AG04450 (cell line): Measurements from ENCODE around the gene ABR. TPM values are rescaled to one million over a fixed set of nuclear protein-coding genes. Genes with fewer than 3 reads are reported as not detected.

Source experiments
- CTCF ChIA-PET: fragments of 300-600, 350-600 bp; formaldehyde crosslinking; extraction: SDS; loops from one replicate; lab custom pipeline; 2022; ENCODE audit warnings: antibody characterized with exemption, inconsistent platforms; lab: Charles Lee
- POLR2A ChIA-PET: fragments of 350-600 bp; formaldehyde crosslinking; extraction: SDS; loops from one replicate; lab custom pipeline; 2021; ENCODE audit warnings: antibody characterized with exemption, inconsistent platforms; lab: Yijun Ruan, JAX
- DNase-seq: peaks from one replicate; pipeline ENCODE4 v3.0.0-alpha.2; 2011; ENCODE audit warnings: low read depth, low spot score
- H3K27ac ChIP-seq: one replicate; pipeline ENCODE4 v1.5.1; 2012; ENCODE audit warnings: low read depth, low read length, control low read depth
- H3K27me3 ChIP-seq: one replicate; pipeline ENCODE4 v1.6.0; 2012; ENCODE audit warnings: low read length; ENCODE audit not compliant: control insufficient read depth, insufficient read depth
- H3K4me3 ChIP-seq: 2 replicates; pipeline ENCODE4 v1.5.1; 2011; ENCODE audit warnings: mild to moderate bottlenecking, low read depth, low read length, control low read depth
- H3K9me3 ChIP-seq: 2 replicates; pipeline ENCODE4 v1.5.1; 2012; ENCODE audit warnings: low read length; ENCODE audit not compliant: control insufficient read depth, insufficient read depth
- CTCF ChIP-seq: IDR thresholded peaks from 2 replicates; pipeline ENCODE4 v1.5.1; 2011; ENCODE audit warnings: low read depth, low read length, control low read depth, inconsistent platforms
- polyA plus RNA-seq: library from polyadenylated mRNA; depleted of rRNA; stranded (reverse); fragments of >200 nt; gene quantifications from 2 replicates; pipeline ENCODE4 v1.2.3, GENCODE V29; 2011

Gene ABR
- polyA plus RNA-seq, 1 experiment, result 64.3 TPM

- CTCF ChIA-PET, result interaction anchor here (0.5 to 2.2 kb wide), 3 partner anchors 10 to 55 kb away, joined by 3 to 10 read pairs (median 6); no protein-coding TSS in a partner anchor
- Histone ChIP-seq H3K27ac (no peak overlapping the region), H3K4me3 (no peak overlapping the region), H3K27me3 (no peaks in the 10 kb centered on the region), H3K9me3 (no peaks in the 10 kb centered on the region)
- POLR2A ChIA-PET, result no interaction called here
- no peak for TF ChIP-seq CTCF
- no peak for DNase-seq
Observed at GRCh38 chr17:1177016-1177700, 2.6 kb downstream of the ABR start.

DNA sequence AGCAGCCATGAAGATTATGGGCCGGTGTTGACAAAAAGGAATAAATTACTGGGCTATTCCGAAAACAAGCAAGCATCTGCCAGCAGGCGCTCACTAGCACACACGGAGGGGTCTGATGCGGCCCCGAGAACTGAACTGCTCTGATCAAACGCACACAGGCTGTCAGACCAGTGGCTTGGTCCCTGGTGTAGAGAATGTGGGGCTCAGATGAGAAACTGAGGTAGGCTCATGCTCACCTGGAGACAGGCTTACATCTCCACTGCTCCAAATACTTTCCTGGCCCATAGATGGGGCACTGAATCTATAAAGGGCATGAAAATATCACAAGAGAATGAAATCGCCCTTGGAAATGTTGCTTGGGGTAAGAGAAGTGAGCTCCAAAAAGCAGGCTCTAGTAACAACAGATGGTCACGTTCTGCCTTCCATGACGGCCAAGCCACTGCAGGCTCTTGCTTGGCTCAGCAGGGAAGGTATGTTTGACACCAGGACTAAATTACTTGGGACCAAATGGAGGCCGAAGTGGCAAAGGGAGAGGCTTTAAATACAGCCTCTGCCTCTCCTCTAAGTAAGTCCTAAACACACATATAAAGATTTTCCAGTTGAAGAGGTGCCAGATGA is 5.4 kb downstream of the ABR start:
- no peaks in the 10 kb centered on the region; the same call in 1 of the 2 replicates for H3K9me3 ChIP-seq
- TF ChIP-seq CTCF, result no peak
- H3K27me3 ChIP-seq, result no peaks in the 10 kb centered on the region
- DNase-seq, result no peak
- no peak overlapping the region for H3K27ac ChIP-seq
- ChIA-PET POLR2A (no interaction called here), CTCF (interaction anchor here (1.1 to 2.7 kb wide), 3 partner anchors 12 to 52 kb away, joined by 3 to 11 read pairs (median 3); no protein-coding TSS in a partner anchor)
- no peak overlapping the region for H3K4me3 ChIP-seq

- CTCF ChIA-PET, result interaction anchor here (1.3 to 2.7 kb wide), 2 partner anchors 14 to 51 kb away, joined by 3 to 11 read pairs; no protein-coding TSS in a partner anchor
- Histone ChIP-seq H3K9me3 (no peaks in the 10 kb centered on the region; the same call in 1 of the 2 replicates), H3K27ac (no peak overlapping the region), H3K4me3 (no peak overlapping the region), H3K27me3 (no peaks in the 10 kb centered on the region)
- POLR2A ChIA-PET, result no interaction called here
- DNase-seq, result no peak
- TF ChIP-seq CTCF, result no peak
Observed at GRCh38 chr17:1173432-1174262, 6.1 kb downstream of the ABR start.

DNA sequence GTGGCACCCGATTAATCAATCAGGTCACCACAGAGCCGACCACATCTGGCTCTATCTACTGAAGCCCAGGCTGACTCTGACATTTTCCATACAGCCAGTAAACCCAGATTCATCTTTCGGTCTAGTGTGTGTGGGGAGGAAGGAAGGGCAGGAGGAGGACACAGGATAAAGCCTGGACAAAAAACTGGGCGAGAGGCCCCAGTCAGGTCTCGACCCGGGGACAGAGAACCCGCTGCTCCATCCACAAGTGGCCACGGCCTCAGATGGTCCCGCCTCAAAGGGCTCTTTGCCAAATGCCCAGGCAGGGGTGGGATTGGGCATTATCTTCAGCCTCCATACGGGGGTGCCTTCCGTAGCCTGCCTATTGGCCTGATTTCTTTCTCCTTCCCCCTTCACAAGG is 7.8 kb downstream of the ABR start:
- H3K27ac ChIP-seq, result no peak overlapping the region
- no peaks in the 10 kb centered on the region for H3K27me3 ChIP-seq
- H3K4me3 ChIP-seq, result no peak overlapping the region
- no peak for TF ChIP-seq CTCF
- no peak for DNase-seq
- POLR2A ChIA-PET, result no interaction called here
- H3K9me3 ChIP-seq, result no peaks in the 10 kb centered on the region; the same call in 1 of the 2 replicates
- CTCF ChIA-PET, result interaction anchor here (1.5 kb wide), 1 partner anchor 15 kb away, joined by 4 read pairs; no protein-coding TSS in a partner anchor
